GM12878 (cell line): Measurements from ENCODE around the gene STAG1. TPM values are rescaled to one million over a fixed set of nuclear protein-coding genes. Genes with fewer than 3 reads are reported as not detected.

Experiments used
- ATAC-seq: fragments of 200-7000 bp; cut with Tn5 transposase; 3 replicates; pipeline ENCODE4 v1.9.1; 2020; ENCODE audit warnings: mild to moderate bottlenecking, moderate library complexity
- BruUV-seq: library from RNA; stranded (reverse); fragments of 400-500 nt; replicated peaks from 2 replicates; lab custom pipeline; 2021; lab: Mats Ljungman, UMichigan
- CTCF ChIA-PET: fragments of 300-600 bp; sonication (Branson Sonifier 250); formaldehyde crosslinking; extraction: SDS; loops from one replicate; lab custom pipeline; 2021; ENCODE audit warnings: inconsistent platforms; lab: Yijun Ruan, JAX
- POLR2A ChIA-PET: fragments of 350-600 bp; formaldehyde crosslinking; extraction: SDS; loops from one replicate; lab custom pipeline; 2021; ENCODE audit warnings: inconsistent platforms; lab: Charles Lee
- RAD21 ChIA-PET: fragments of 300-600 bp; sonication (Branson Sonifier 250); formaldehyde crosslinking; loops from one replicate; lab custom pipeline; 2023; ENCODE audit warnings: antibody characterized with exemption; ENCODE audit not compliant: unreplicated experiment; lab: Charles Lee
- SMC1A ChIA-PET: fragments of 300-600 bp; sonication (Branson Sonifier 250); formaldehyde crosslinking; loops from one replicate; lab custom pipeline; 2023; ENCODE audit not compliant: unreplicated experiment, uncharacterized antibody; lab: Charles Lee
- DNase-seq: peaks from one replicate; pipeline ENCODE4 v3.0.0-alpha.2; 2011; ENCODE audit warnings: low read depth, low spot score
- FAIRE-seq: peaks from 3 replicates; lab custom pipeline; 2011; peaks lifted over from hg19 to GRCh38; lab: Jason Lieb, UNC
- H2AFZ ChIP-seq: 2 replicates; pipeline ENCODE4 v1.6.0; 2011; ENCODE audit warnings: low read depth, low read length, control low read depth; ENCODE audit not compliant: control insufficient read depth
- H3K27ac ChIP-seq: 2 replicates; pipeline ENCODE4 v1.5.1; 2011; ENCODE audit warnings: control low read depth; ENCODE audit not compliant: control insufficient read depth, insufficient read depth
- H3K27me3 ChIP-seq, 2 experiments: replicated peaks in 1 of 2; 2 replicates each; pipeline versions ENCODE4 v1.6.0 to v1.6.1; 2011; ENCODE audit warnings: low read length in 1 of 2; ENCODE audit not compliant: control insufficient read depth in 2 of 2, insufficient read depth in 2 of 2
- H3K36me3 ChIP-seq, 2 experiments: 2 replicates each; pipeline ENCODE4 v1.5.1; 2011; ENCODE audit warnings: low read length in 1 of 2; ENCODE audit not compliant: control insufficient read depth in 2 of 2, insufficient read depth in 2 of 2
- H3K4me1 ChIP-seq: 2 replicates; pipeline ENCODE4 v1.6.1; 2011; ENCODE audit warnings: mild to moderate bottlenecking, low read length, moderate library complexity, mixed read lengths; ENCODE audit not compliant: control insufficient read depth, insufficient read depth
- H3K4me2 ChIP-seq: 2 replicates; pipeline ENCODE4 v1.6.0; 2011; ENCODE audit warnings: control low read depth; ENCODE audit not compliant: control insufficient read depth, insufficient read depth
- H3K4me3 ChIP-seq: fragments of 200-600 bp; sonication (generic); 2 replicates; pipeline ENCODE4 v1.5.1; 2016
- H3K79me2 ChIP-seq: 2 replicates; pipeline ENCODE4 v1.6.0; 2011; ENCODE audit warnings: low read length; ENCODE audit not compliant: control insufficient read depth, insufficient read depth
- H3K9ac ChIP-seq: 2 replicates; pipeline ENCODE4 v1.8.0; 2011; ENCODE audit warnings: low read length, control low read depth, mixed read lengths; ENCODE audit not compliant: control insufficient read depth, insufficient read depth
- H3K9me3 ChIP-seq: replicated peaks from 3 replicates; pipeline ENCODE4 v1.5.1; 2011; ENCODE audit warnings: mild to moderate bottlenecking, low read length; ENCODE audit not compliant: control insufficient read depth, insufficient read depth
- H4K20me1 ChIP-seq: 2 replicates; pipeline ENCODE4 v1.6.0; 2011; ENCODE audit not compliant: control insufficient read depth, insufficient read depth
- CHD1 ChIP-seq: IDR thresholded peaks from 2 replicates; pipeline ENCODE4 v1.6.1; 2012; ENCODE audit warnings: low read depth, low read length, improper control_type of control experiment
- PKNOX1 ChIP-seq: fragments of 450-650 bp; IDR thresholded peaks from 2 replicates; pipeline ENCODE4 v1.6.1; 2016; ENCODE audit warnings: mild to moderate bottlenecking
- SMAD5 ChIP-seq: IDR thresholded peaks from 2 replicates; pipeline ENCODE4 v1.6.1; 2016; ENCODE audit warnings: antibody characterized with exemption, low read depth
- SREBF2 ChIP-seq: IDR thresholded peaks from 2 replicates; pipeline ENCODE4 v1.6.1; 2012; ENCODE audit warnings: mild to moderate bottlenecking, low read length
- STAT3 ChIP-seq: IDR thresholded peaks from 2 replicates; pipeline ENCODE4 v1.6.1; 2011; ENCODE audit warnings: low read depth, low read length, improper control_type of control experiment
- WGBS: methylation state at CpG from one replicate; pipeline ENCODE4 v1.1.6; 2016; ENCODE audit warnings: low lambda C conversion rate; ENCODE audit not compliant: insufficient replicate concordance, insufficient coverage; ENCODE audit errors: missing lambda C conversion rate; 5-methylcytosine and 5-hydroxymethylcytosine counted together
- in situ Hi-C: fragments of 300-500 bp; cut with MboI; formaldehyde crosslinking; loops from 9 replicates; pipeline ENCODE4 v1.14.3; 2018; ENCODE audit warnings: mixed read lengths
- intact Hi-C: fragments of 100-400 bp; cut with micrococcal nuclease; formaldehyde crosslinking; loops from one replicate; pipeline ENCODE4 v1.14.2; 2022; ENCODE audit not compliant: unreplicated experiment
- polyA plus RNA-seq, 11 experiments: library from polyadenylated mRNA; depleted of rRNA in 4 of 11; unstranded in 6 of 11; stranded (reverse) in 5 of 11; fragments of >200 nt; fragmentation: Nextera tagmentation in 4 of 11; fragmentation: Illumina TruSeq in 1 of 11; extraction: Ambion mirVana in 4 of 11; extraction: Trizol in 1 of 11; gene quantifications; 1 replicate in 1 of 11; 2 replicates in 10 of 11; pipeline versions ENCODE4 v1.2.1 to v1.2.3, GENCODE V29; 2011 to 2016; ENCODE audit warnings: inconsistent platforms in 2 of 11, missing spikeins in 2 of 11, low read depth in 1 of 11
- total RNA-seq, 4 experiments: library from RNA; depleted of rRNA in 3 of 4; stranded (reverse); fragments of >200 nt in 3 of 4; fragmentation: Illumina TruSeq in 1 of 4; extraction: Trizol in 1 of 4; gene quantifications; 2 replicates each; pipeline versions ENCODE4 v1.2.1 to v1.2.3, GENCODE V29; 2013 to 2021

Gene STAG1
- total and polyA plus RNA-seq, 10 of the 15 experiments (the other 5 are each of a cell fraction or from before 2014, with no cell fraction given): 4.4 to 30.1 (median 20.2) TPM

- Histone ChIP-seq H3K27me3 (no peaks in the 10 kb centered on the region), H3K4me2 (no peak overlapping the region), H3K27ac (no peak overlapping the region), H3K9ac (no peak overlapping the region), H4K20me1 (no peaks in the 10 kb centered on the region), H3K4me1 (no peaks in the 10 kb centered on the region), H3K4me3 (no peak overlapping the region), H3K79me2 (no peaks in the 10 kb centered on the region), H2AFZ (no peak overlapping the region), H3K36me3 (no peaks in the 10 kb centered on the region; a peak in 1 of 4 replicates), H3K9me3 (no peaks in the 10 kb centered on the region; the same call in 2 of the 3 replicates)
- WGBS: 97% methylated on average over 6 of the region's 6 CpGs
- CTCF ChIA-PET: interaction anchor here (0.5 to 1.6 kb wide), 3 partner anchors 29 to 184 kb away, joined by 3 to 4 read pairs (median 3); no protein-coding TSS in a partner anchor
- in situ Hi-C loops (no loop called here), intact Hi-C loops (no loop called here)
- RAD21 ChIA-PET: interaction anchor here (1.4 to 1.7 kb wide), 2 partner anchors 49 to 176 kb away, joined by 4 to 5 read pairs; partner anchors contain the start of gene STAG1
- no peak for TF ChIP-seq SREBF2
- no peak for TF ChIP-seq SMAD5
- no peak for TF ChIP-seq PKNOX1
- TF ChIP-seq CHD1: no peak
- no peak for TF ChIP-seq STAT3
- DNase-seq (no peak), FAIRE-seq (no peak), ATAC-seq (no peak)
- no TSS peak for BruUV-seq
- POLR2A ChIA-PET: interaction anchor here (0.6 kb wide), 1 partner anchor 27 kb away, joined by 3 read pairs; no protein-coding TSS in a partner anchor
- SMC1A ChIA-PET: interaction anchor here (1.0 to 1.8 kb wide), 3 partner anchors 10 to 22 kb away, joined by 3 to 5 read pairs (median 5); no protein-coding TSS in a partner anchor
These were observed 175.7 kb downstream of the STAG1 start for GRCh38 chr3:136576279-136577009.
